Mesenteric fat pad (tissue), 1 donor: ENCODE measurements around the gene AKTIP. TPM values are rescaled to one million over a fixed set of nuclear protein-coding genes. Genes with fewer than 3 reads are reported as not detected.
"Not testable (repeated sequence)": the region's sequence is repeated elsewhere in the genome, so short reads cannot be mapped to it uniquely, and the experiment has no call there.

Experiments used
- DNase-seq: peaks from one replicate; pipeline ENCODE4 v3.0.0-alpha.2; 2020; ENCODE audit warnings: low spot score
- total RNA-seq: library from RNA; stranded (reverse); fragmentation: NEBNext Ultra II Directional; extraction: Animal tissue kit (Norgen Biotek cat#: 25700); gene quantifications from one replicate; pipeline ENCODE4 v1.2.1, GENCODE V29; 2021
- donor health status: DM: yes; HTN: yes; CAD: no.

AKTIP gene
- total RNA-seq, 1 donor from 2014 or later: 50.4 TPM

DNA sequence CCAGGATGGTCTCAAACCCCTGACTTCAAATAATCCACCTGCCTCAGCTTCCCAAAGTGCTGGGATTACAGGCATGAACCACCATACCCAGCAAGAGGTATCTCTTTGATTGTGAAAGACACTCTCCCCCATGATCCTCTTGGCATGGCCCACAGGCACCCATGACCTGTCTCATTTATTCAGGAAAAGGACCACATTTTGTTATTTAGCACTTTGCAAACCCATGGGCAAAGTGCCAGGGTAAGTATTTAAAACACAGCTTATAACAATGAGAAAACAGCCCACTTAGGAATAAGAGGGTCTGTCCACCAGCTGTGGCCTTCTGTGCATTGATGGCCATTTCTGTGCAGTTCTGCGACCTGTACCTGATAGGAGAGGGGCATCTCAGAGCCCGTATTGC lies 12.8 kb upstream of the AKTIP start:
- DNase-seq: no peak

GRCh38 chr16:53515259-53515658 lies 12.2 kb upstream of the AKTIP start:
- DNase-seq: no peak

GRCh38 chr16:53512795-53513194 lies 9.8 kb upstream of the AKTIP start:
- DNase-seq: not testable (repeated sequence)

DNA sequence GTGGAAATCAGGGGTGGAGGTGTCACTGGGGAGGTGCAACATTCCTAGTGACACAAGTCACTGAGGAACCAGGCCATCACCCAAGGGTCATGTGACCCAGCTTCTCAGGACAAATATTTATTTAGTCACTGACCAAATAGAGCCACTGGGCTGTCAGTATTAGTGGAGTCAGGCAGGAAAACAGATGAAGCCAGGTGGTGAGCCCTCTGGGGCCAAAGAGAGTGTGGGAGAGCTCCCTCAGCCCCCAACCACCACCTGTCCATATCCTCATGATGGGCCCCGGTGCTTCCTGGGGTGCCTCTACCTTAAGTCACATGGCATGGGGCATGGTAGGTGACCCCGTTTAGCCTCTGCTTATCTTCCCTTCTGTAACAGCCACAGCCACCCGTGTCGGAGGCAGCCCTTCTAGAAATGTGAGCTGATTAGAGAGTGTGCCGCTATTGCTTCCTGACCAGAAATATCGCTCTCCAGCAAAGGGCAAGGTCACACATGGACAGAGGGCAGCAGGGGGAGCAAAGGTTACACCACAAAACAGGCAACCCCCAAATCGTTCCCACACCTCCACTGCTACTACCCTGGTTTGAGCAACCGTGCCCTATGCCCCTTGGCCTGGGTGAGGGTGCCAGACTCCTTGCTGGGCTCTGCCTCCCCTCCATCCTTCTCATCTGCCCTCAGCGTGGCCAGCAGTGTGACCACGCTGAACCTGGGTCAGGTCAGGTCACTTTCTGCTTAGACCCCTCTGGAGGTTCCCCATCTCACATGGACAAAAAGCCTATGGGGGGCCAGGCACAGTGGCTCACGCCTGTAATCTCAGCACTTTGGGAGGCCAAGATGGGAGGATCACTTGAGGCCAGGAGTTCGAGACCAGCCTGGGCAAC lies 8.6 kb upstream of the AKTIP start:
- DNase-seq: no peak

DNA sequence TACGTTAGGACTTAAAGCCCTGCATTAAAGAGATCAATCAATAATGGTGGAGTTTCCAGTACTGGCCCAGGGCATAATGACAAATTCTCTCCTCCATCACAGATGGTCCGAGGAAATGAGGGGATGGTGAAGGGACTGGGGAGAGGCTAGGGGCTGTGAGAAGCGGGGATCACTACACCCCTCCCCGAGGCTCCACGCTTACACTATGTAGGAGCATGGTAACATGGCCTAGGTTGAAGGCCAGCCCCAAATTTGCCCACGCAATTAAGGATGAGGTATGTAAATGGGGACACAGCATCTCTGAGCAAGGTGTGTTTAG lies 8.0 kb upstream of the AKTIP start:
- no peak for DNase-seq

DNA sequence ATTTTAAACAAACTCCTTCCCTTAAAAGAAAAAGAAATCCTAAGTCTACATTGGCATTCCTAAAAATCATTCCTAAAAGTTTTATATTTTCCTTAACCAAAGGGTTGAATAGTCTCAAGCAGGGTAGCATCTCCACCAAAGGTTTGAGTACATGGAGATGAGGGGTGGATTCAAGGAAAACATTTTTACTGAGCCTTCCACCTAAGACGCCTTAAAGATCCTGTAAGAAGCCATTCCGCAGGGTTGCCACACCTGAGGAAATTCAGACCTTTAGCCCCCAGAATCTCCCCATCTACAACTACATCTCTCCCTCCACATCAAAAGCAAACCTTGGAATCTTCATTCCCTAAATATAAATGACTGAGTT lies 7.7 kb upstream of the AKTIP start:
- DNase-seq: no peak

- no peak for DNase-seq
Measured at GRCh38 chr16:53509906-53510703, 7.1 kb upstream of the AKTIP start.

DNA sequence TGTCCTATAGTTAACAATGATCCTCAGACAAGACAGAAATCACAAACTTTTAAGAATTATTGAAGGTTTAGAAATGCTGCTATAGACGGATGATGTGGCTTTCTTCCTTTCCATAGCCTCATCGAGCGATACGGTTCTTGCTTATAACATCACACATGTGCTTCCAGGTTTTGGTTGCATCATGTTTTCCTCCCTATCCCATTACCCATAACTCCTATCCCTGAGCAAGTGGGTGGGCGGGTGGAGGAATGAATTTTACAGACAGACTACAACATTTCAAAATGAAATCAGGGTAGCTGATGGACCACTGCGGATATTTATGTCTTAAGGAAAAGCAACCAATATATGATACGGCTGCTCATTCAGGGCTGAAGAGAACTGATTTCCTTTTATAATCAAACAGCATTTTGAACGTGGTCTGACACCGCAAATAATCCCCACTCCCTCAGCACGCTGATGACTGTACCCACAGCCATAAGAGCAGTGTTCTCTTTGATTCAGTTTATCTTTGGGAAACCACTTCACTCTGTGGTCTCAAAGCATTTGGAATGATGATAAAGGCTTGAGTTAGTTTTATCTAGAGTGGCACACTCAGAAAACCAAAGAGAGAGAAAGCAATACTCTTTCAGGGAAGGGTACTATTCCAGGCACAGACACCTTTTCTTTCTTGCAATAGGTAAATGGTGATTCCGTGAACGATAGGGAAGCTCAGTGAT lies 4.6 kb upstream of the AKTIP start:
- no peak for DNase-seq

- DNase-seq: no peak
Measured at GRCh38 chr16:53506254-53506653, 3.2 kb upstream of the AKTIP start.

- DNase-seq: no peak
Measured at GRCh38 chr16:53504665-53505064, 1.7 kb upstream of the AKTIP start.

- no peak for DNase-seq
Measured at GRCh38 chr16:53503991-53504663, 1.1 kb upstream of the AKTIP start.

DNA sequence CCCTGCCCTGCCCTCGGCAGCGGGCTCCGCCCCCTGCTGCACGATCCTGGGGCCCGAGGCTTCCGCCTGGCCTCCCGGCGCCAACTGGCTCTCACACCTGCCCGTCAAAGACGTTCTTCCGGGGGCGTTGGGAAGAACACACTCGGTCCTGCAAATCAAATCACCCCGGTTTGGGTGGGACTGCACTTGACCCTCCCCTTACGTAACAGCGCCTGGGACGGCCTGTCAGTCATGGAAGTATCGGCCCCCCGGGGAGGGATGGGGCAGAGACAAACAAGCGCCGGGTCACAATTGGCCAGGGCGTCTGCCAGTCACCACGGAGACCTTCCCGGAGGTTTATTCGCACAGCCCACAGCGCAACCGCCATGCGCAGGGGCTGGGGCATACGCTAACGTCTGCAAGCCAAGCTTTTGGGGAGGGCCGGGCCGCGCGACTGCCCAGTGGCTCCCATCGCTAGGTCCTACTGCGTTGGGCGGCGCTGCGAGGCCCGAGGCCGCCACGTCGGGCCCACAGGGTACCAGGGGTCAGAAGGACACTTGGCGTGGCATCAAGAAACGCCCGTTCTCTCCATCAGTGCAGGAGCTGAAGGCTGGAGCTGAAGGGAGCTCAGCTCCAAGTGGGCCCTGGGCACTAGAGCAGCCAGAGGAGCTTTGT lies 388 bp upstream of the AKTIP start:
- peak; percentile 100 for DNase-seq

- no peak for DNase-seq
Measured at GRCh38 chr16:53501216-53501859, 1.7 kb downstream of the AKTIP start.

DNA sequence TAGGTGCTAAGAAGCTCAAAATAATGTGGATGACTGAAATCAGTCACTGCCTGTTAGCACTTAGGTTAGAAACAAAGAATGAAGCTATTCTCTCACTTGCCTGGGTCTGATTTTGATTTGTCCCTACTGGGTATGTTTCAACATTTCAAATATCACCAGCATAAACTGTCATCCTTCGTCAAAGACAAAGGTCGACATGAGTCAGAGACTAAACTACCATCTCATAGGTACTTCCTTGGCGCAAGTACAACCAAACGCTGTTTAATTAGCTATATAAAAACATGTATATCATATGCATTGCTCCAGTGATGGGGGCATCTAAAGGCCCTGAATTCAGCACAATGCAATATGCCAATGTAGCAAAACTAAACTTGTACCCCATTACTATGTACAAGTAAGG lies 4.0 kb downstream of the AKTIP start:
- no peak for DNase-seq

- no peak for DNase-seq
Measured at GRCh38 chr16:53495325-53495724, 7.7 kb downstream of the AKTIP start.

- no peak for DNase-seq
Measured at GRCh38 chr16:53494636-53495035, 8.4 kb downstream of the AKTIP start.

GRCh38 chr16:53492503-53492902 lies 10.5 kb downstream of the AKTIP start:
- DNase-seq: no peak

- DNase-seq: no peak
Measured at GRCh38 chr16:53489755-53490154, 13.3 kb downstream of the AKTIP start.

- DNase-seq: no peak
Measured at GRCh38 chr16:53486230-53486629, 16.8 kb downstream of the AKTIP start.

DNA sequence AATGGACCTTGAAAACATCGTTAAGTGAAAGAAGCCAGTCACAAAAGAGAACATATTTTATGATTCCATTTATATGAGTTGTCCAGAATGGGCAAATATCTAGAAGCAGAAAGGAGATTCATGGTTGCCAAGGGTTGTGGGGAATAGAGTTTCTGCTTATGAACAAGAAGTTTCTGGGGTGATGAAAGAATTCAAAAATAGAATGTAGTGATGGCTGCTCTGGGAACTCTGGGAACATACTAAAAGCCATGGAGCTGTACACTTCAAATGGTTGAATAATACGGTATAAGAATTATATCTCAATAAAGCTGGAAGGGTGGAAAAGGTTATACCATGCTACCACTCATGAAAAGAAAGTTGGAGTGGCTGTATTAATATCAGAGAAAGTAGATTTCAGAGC lies 18.5 kb downstream of the AKTIP start:
- no peak for DNase-seq
